ENCODE measurements around the gene CLSTN1.
"Not testable (repeated sequence)": the region's sequence is repeated elsewhere in the genome, so short reads cannot be mapped to it uniquely, and the experiment has no call there.

CLSTN1 gene

GRCh38 chr1:9760824-9761223 is 62.9 kb downstream of the CLSTN1 start:
- DNase-seq = no peak

GRCh38 chr1:9759939-9760338 is 63.8 kb downstream of the CLSTN1 start:
- no peak for DNase-seq

- no peak for DNase-seq
These were observed 65.1 kb downstream of the CLSTN1 start for GRCh38 chr1:9758559-9759121.

GRCh38 chr1:9755441-9755995 is 68.2 kb downstream of the CLSTN1 start:
- no peak for DNase-seq

- no peak for DNase-seq
These were observed 70.6 kb downstream of the CLSTN1 start for GRCh38 chr1:9753121-9753531.

GRCh38 chr1:9751971-9752370 is 71.8 kb downstream of the CLSTN1 start:
- DNase-seq = no peak

GRCh38 chr1:9749361-9749760 is 74.4 kb downstream of the CLSTN1 start:
- no peak for DNase-seq

- DNase-seq = not testable (repeated sequence)
These were observed 75.4 kb downstream of the CLSTN1 start for GRCh38 chr1:9748391-9748790.

GRCh38 chr1:9746651-9747050 is 77.1 kb downstream of the CLSTN1 start:
- DNase-seq = no peak

- no peak for DNase-seq
These were observed 77.6 kb downstream of the CLSTN1 start for GRCh38 chr1:9746211-9746610.

- no peak for DNase-seq
These were observed 79.5 kb downstream of the CLSTN1 start for GRCh38 chr1:9744106-9744799.

- no peak for DNase-seq
These were observed 86.1 kb downstream of the CLSTN1 start for GRCh38 chr1:9737671-9738070.

GRCh38 chr1:9737057-9737456 is 86.7 kb downstream of the CLSTN1 start:
- DNase-seq = no peak

- DNase-seq = no peak
These were observed 87.5 kb downstream of the CLSTN1 start for GRCh38 chr1:9736241-9736640.

GRCh38 chr1:9735800-9736199 is 88.0 kb downstream of the CLSTN1 start:
- DNase-seq = no peak

- no peak for DNase-seq
These were observed 90.5 kb downstream of the CLSTN1 start for GRCh38 chr1:9733160-9733789.

- DNase-seq = no peak
These were observed 91.4 kb downstream of the CLSTN1 start for GRCh38 chr1:9732123-9732971.

- DNase-seq = no peak
These were observed 92.2 kb downstream of the CLSTN1 start for GRCh38 chr1:9731561-9731960.

- no peak for DNase-seq
These were observed 92.7 kb downstream of the CLSTN1 start for GRCh38 chr1:9731051-9731537.

- DNase-seq = no peak
These were observed 93.5 kb downstream of the CLSTN1 start for GRCh38 chr1:9730096-9730901.

GRCh38 chr1:9729523-9729922 is 94.2 kb downstream of the CLSTN1 start:
- DNase-seq = no peak
